HUES64 (cell line): ENCODE results near the gene IRGQ.

ENCODE experiments used
- H3K27ac ChIP-seq: 2 replicates; pipeline ENCODE4 v1.7.0; 2013; ENCODE audit warnings: low read depth, low read length, inconsistent platforms
- H3K27me3 ChIP-seq: 2 replicates; pipeline ENCODE4 v1.6.1; 2013; ENCODE audit warnings: mild to moderate bottlenecking, low read length; ENCODE audit not compliant: insufficient read depth
- H3K36me3 ChIP-seq: 2 replicates; pipeline ENCODE4 v1.6.1; 2013; ENCODE audit warnings: mild to moderate bottlenecking, low read length; ENCODE audit not compliant: insufficient read depth
- H3K4me1 ChIP-seq: 2 replicates; pipeline ENCODE4 v1.6.1; 2013; ENCODE audit warnings: mild to moderate bottlenecking, low read length, moderate library complexity; ENCODE audit not compliant: insufficient read depth
- H3K4me3 ChIP-seq: 2 replicates; pipeline ENCODE4 v1.5.1; 2013; ENCODE audit warnings: mild to moderate bottlenecking, low read length, moderate library complexity
- H3K9ac ChIP-seq: 2 replicates; pipeline ENCODE4 v1.6.1; 2013; ENCODE audit warnings: mild to moderate bottlenecking, low read depth, low read length
- H3K9me3 ChIP-seq: 2 replicates; pipeline ENCODE4 v1.6.1; 2013; ENCODE audit warnings: low read depth, low read length; ENCODE audit not compliant: insufficient read depth
- WGBS: fragments of 150-250, 120-280 bp; methylation state at CpG from one replicate; pipeline ENCODE4 v1.1.7; 2013; ENCODE audit warnings: missing lambda C conversion rate; 5-methylcytosine and 5-hydroxymethylcytosine counted together

Gene IRGQ

DNA sequence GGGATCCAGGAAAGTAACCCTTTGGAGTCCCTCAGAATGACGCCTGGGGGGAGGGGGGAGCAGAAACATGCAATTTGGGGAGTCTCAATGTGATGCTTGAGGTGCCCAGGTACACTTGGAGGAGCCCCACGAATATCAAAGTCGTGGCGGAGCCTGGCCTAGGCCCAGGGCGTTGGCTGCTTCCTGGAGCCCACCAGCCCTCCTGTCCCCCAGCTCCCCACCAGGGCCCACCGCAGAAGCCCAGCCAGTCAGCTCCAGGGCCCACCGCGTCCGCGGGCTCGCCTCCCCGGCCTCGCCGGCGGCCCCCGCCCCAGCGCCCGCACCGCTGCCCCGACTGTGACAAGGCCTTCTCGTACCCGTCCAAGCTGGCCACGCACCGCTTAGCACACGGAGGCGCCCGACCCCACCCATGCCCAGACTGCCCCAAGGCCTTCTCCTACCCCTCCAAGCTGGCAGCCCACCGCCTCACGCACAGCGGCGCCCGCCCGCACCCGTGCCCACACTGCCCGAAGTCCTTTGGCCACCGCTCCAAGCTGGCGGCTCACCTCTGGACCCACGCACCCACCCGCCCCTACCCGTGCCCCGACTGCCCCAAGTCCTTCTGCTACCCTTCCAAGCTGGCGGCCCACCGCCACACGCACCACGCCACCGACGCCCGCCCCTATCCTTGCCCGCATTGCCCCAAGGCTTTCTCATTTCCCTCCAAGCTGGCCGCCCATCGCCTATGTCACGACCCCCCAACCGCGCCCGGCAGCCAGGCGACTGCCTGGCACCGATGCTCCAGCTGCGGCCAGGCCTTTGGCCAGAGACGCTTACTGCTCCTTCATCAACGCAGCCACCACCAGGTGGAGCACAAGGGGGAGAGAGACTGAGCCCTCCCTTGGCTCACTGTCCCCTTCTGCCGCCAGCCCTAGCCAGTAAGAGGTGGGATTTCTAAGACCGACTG, 60.8 kb downstream of the IRGQ start:
- Histone ChIP-seq H3K27ac (no peak overlapping the region), H3K9ac (no peak overlapping the region), H3K9me3 (peaks cover 12% of the 10 kb centered on the region), H3K4me3 (peak overlapping the region; percentile 66; the same call in 1 of the 2 replicates), H3K27me3 (no peaks in the 10 kb centered on the region), H3K36me3 (peaks cover 28% of the 10 kb centered on the region), H3K4me1 (peaks cover 7% of the 10 kb centered on the region; the same call in 1 of the 2 replicates)
- WGBS: 82% methylated on average over 62 of the region's 62 CpGs
